IMR-90 (cell line): ENCODE measurements around the gene NEDD1. TPM values are rescaled to one million over a fixed set of nuclear protein-coding genes. Genes with fewer than 3 reads are reported as not detected.

Experiments used
- ATAC-seq: fragments of 200-7000 bp; cut with Tn5 transposase; 2 replicates; pipeline ENCODE4 v1.9.1; 2020; ENCODE audit warnings: low read depth, mild to moderate bottlenecking, moderate library complexity
- BruUV-seq: library from RNA; stranded (reverse); fragments of 400-500 nt; replicated peaks from 2 replicates; lab custom pipeline; 2021; lab: Mats Ljungman, UMichigan
- CTCF ChIA-PET: fragments of 300-600 bp; formaldehyde crosslinking; extraction: SDS; loops from one replicate; lab custom pipeline; 2021; ENCODE audit warnings: antibody characterized with exemption; lab: Yijun Ruan, JAX
- POLR2A ChIA-PET: fragments of 300-600 bp; sonication (Branson Sonifier 250); formaldehyde crosslinking; loops from one replicate; lab custom pipeline; 2022; ENCODE audit warnings: antibody characterized with exemption; ENCODE audit not compliant: unreplicated experiment; lab: Charles Lee
- DNase-seq: peaks from one replicate; pipeline ENCODE4 v3.0.0; 2013
- H2AFZ ChIP-seq: replicated peaks from 2 replicates; pipeline ENCODE3; 2013; ENCODE audit warnings: low read length, mild to moderate bottlenecking; ENCODE audit not compliant: poor library complexity
- H2AK5ac ChIP-seq: 2 replicates; pipeline ENCODE4 v1.6.1; 2013; ENCODE audit warnings: low read depth, low read length, inconsistent platforms
- H2AK9ac ChIP-seq: replicated peaks from 2 replicates; pipeline ENCODE3; 2013; ENCODE audit warnings: mild to moderate bottlenecking, low read depth, low read length, moderate library complexity; ENCODE audit not compliant: poor library complexity
- H2BK120ac ChIP-seq: 2 replicates; pipeline ENCODE4 v1.6.1; 2013; ENCODE audit warnings: low read depth, low read length, inconsistent platforms
- H2BK15ac ChIP-seq: 3 replicates; pipeline ENCODE4 v1.6.1; 2013; ENCODE audit warnings: low read depth, low read length, inconsistent platforms
- H2BK20ac ChIP-seq: 2 replicates; pipeline ENCODE4 v1.6.1; 2013; ENCODE audit warnings: low read depth, mild to moderate bottlenecking, inconsistent platforms, low read length, moderate library complexity
- H2BK5ac ChIP-seq: 2 replicates; pipeline ENCODE4 v1.6.1; 2013; ENCODE audit warnings: mild to moderate bottlenecking, low read depth, low read length, inconsistent platforms; ENCODE audit not compliant: poor library complexity, severe bottlenecking
- H3K14ac ChIP-seq: replicated peaks from 2 replicates; pipeline ENCODE4 v1.6.1; 2013; ENCODE audit warnings: low read depth, low read length, inconsistent platforms
- H3K18ac ChIP-seq: 2 replicates; pipeline ENCODE4 v1.6.1; 2013; ENCODE audit warnings: low read depth, low read length, control low read depth
- H3K23ac ChIP-seq: 2 replicates; pipeline ENCODE4 v1.6.1; 2013; ENCODE audit warnings: low read depth, low read length, inconsistent platforms
- H3K27ac ChIP-seq: 2 replicates; pipeline ENCODE4 v1.5.1; 2013; ENCODE audit warnings: mild to moderate bottlenecking, control low read depth, low read length; ENCODE audit not compliant: insufficient read depth
- H3K27me3 ChIP-seq: 2 replicates; pipeline ENCODE4 v1.6.1; 2013; ENCODE audit warnings: low read length; ENCODE audit not compliant: control insufficient read depth, insufficient read depth
- H3K36me3 ChIP-seq: 2 replicates; pipeline ENCODE4 v1.6.1; 2013; ENCODE audit warnings: low read length, mixed read lengths; ENCODE audit not compliant: control insufficient read depth, insufficient read depth
- H3K4ac ChIP-seq: 2 replicates; pipeline ENCODE4 v1.6.1; 2013; ENCODE audit warnings: low read depth, low read length, inconsistent platforms
- H3K4me1 ChIP-seq: 2 replicates; pipeline ENCODE4 v1.6.1; 2013; ENCODE audit warnings: low read length, mixed read lengths; ENCODE audit not compliant: control insufficient read depth, insufficient read depth
- H3K4me2 ChIP-seq: 2 replicates; pipeline ENCODE4 v1.6.1; 2013; ENCODE audit warnings: low read depth, mild to moderate bottlenecking, control low read depth, low read length, moderate library complexity
- H3K4me3 ChIP-seq: 2 replicates; pipeline ENCODE4 v1.5.1; 2013; ENCODE audit warnings: low read depth, mild to moderate bottlenecking, control low read depth, low read length, moderate library complexity; ENCODE audit not compliant: insufficient read depth
- H3K56ac ChIP-seq: 2 replicates; pipeline ENCODE4 v1.6.1; 2013; ENCODE audit warnings: low read length, inconsistent platforms; ENCODE audit not compliant: insufficient read depth; ENCODE audit errors: extremely low read depth
- H3K79me1 ChIP-seq, 2 experiments: 2 replicates each; pipeline ENCODE4 v1.6.1; 2013; ENCODE audit warnings: low read length in 2 of 2, inconsistent platforms in 1 of 2, low read depth in 1 of 2
- H3K9ac ChIP-seq: 2 replicates; pipeline ENCODE4 v1.6.1; 2013; ENCODE audit warnings: low read depth, low read length, control low read depth
- H3K9me1 ChIP-seq: 2 replicates; pipeline ENCODE4 v1.6.1; 2013; ENCODE audit warnings: low read length, inconsistent platforms; ENCODE audit not compliant: insufficient read depth
- H3K9me3 ChIP-seq: 2 replicates; pipeline ENCODE4 v1.6.1; 2013; ENCODE audit warnings: low read length; ENCODE audit not compliant: control insufficient read depth, insufficient read depth
- H4K20me1 ChIP-seq: 2 replicates; pipeline ENCODE4 v1.6.1; 2013; ENCODE audit warnings: low read length, inconsistent platforms; ENCODE audit not compliant: insufficient read depth
- H4K5ac ChIP-seq: 2 replicates; pipeline ENCODE4 v1.6.1; 2013; ENCODE audit warnings: mild to moderate bottlenecking, low read depth, low read length, control low read depth
- H4K8ac ChIP-seq, 2 experiments: 2 replicates each; pipeline ENCODE4 v1.6.1; 2013; ENCODE audit warnings: low read depth in 2 of 2, low read length in 2 of 2, control low read depth in 1 of 2, inconsistent platforms in 1 of 2
- H4K91ac ChIP-seq: 2 replicates; pipeline ENCODE4 v1.6.1; 2013; ENCODE audit warnings: low read depth, low read length, inconsistent platforms; ENCODE audit not compliant: insufficient read depth
- BHLHE40 ChIP-seq: fragments of 150-350 bp; IDR thresholded peaks from 2 replicates; pipeline ENCODE4 v1.6.1; 2016; ENCODE audit warnings: mild to moderate bottlenecking, low read depth, low read length
- CEBPB ChIP-seq: IDR thresholded peaks from 2 replicates; pipeline ENCODE4 v1.6.1; 2012; ENCODE audit warnings: low read depth, low read length, improper control_type of control experiment
- CHD1 ChIP-seq: IDR thresholded peaks from 2 replicates; pipeline ENCODE4 v1.6.1; 2012; ENCODE audit warnings: low read depth, low read length, improper control_type of control experiment
- CTCF ChIP-seq: conservative IDR thresholded peaks from 2 replicates; pipeline ENCODE4 v1.5.1; 2012; ENCODE audit warnings: mild to moderate bottlenecking, low read depth, low read length, improper control_type of control experiment
- ELK1 ChIP-seq: fragments of 150-350 bp; IDR thresholded peaks from 2 replicates; pipeline ENCODE4 v1.6.1; 2016; ENCODE audit warnings: low read depth, mild to moderate bottlenecking, low read length, moderate library complexity, borderline replicate concordance
- FOS ChIP-seq: fragments of 150-350 bp; IDR thresholded peaks from 2 replicates; pipeline ENCODE4 v1.6.1; 2016; ENCODE audit warnings: low read depth, low read length
- MAFK ChIP-seq: IDR thresholded peaks from 2 replicates; pipeline ENCODE4 v1.6.1; 2012; ENCODE audit warnings: low read depth, low read length, improper control_type of control experiment
- MAZ ChIP-seq: IDR thresholded peaks from 2 replicates; pipeline ENCODE4 v1.6.1; 2012; ENCODE audit warnings: low read depth, mild to moderate bottlenecking, low read length, improper control_type of control experiment, moderate library complexity, borderline replicate concordance
- MXI1 ChIP-seq: IDR thresholded peaks from 2 replicates; pipeline ENCODE4 v1.6.1; 2012; ENCODE audit warnings: low read depth, mild to moderate bottlenecking, low read length, moderate library complexity, borderline replicate concordance
- NFE2L2 ChIP-seq: fragments of 150-350 bp; IDR thresholded peaks from 2 replicates; pipeline ENCODE4 v1.6.1; 2016; ENCODE audit warnings: low read depth, mild to moderate bottlenecking, low read length
- POLR2A ChIP-seq: IDR thresholded peaks from 2 replicates; pipeline ENCODE4 v1.6.1; 2012; ENCODE audit warnings: mild to moderate bottlenecking, low read depth, low read length
- RAD21 ChIP-seq: IDR thresholded peaks from 2 replicates; pipeline ENCODE4 v1.6.1; 2012; ENCODE audit warnings: low read length, improper control_type of control experiment
- RFX5 ChIP-seq: IDR thresholded peaks from 2 replicates; pipeline ENCODE4 v1.8.0; 2012; ENCODE audit warnings: low read depth, mild to moderate bottlenecking, low read length, moderate library complexity
- SMC3 ChIP-seq: fragments of 150-350 bp; IDR thresholded peaks from 2 replicates; pipeline ENCODE4 v1.6.1; 2016; ENCODE audit warnings: low read depth, mild to moderate bottlenecking, antibody characterized with exemption, low read length, moderate library complexity
- USF2 ChIP-seq: fragments of 150-350 bp; IDR thresholded peaks from 2 replicates; pipeline ENCODE4 v1.6.1; 2017; ENCODE audit warnings: mild to moderate bottlenecking, antibody characterized with exemption, low read length, low read depth
- WGBS, 2 experiments: methylation state at CpG; one replicate each; pipeline versions ENCODE4 v1.1.5 to v1.1.7; 2013; ENCODE audit warnings: missing lambda C conversion rate in 2 of 2; ENCODE audit not compliant: insufficient read length in 1 of 2; ENCODE audit errors: extremely low coverage in 2 of 2; 5-methylcytosine and 5-hydroxymethylcytosine counted together
- dilution Hi-C: fragments of 300-500 bp; cut with HindIII; formaldehyde crosslinking; loops from one replicate; pipeline ENCODE4 v1.14.3; 2018; ENCODE audit warnings: low sequenced_read_pairs; ENCODE audit not compliant: unreplicated experiment
- in situ Hi-C: fragments of 300-500 bp; cut with MboI; formaldehyde crosslinking; loops from 3 replicates; pipeline ENCODE4 v1.14.3; 2019; ENCODE audit warnings: low sequenced_read_pairs, inconsistent platforms, mixed read lengths
- intact Hi-C: fragments of 100-400 bp; cut with micrococcal nuclease; formaldehyde crosslinking; loops from 2 replicates; pipeline ENCODE4 v1.10.0; 2022
- polyA plus RNA-seq, 3 experiments: library from polyadenylated mRNA; depleted of rRNA; stranded (reverse); fragments of >200 nt; gene quantifications; 2 replicates each; pipeline ENCODE4 v1.2.3, GENCODE V29; 2012; ENCODE audit warnings: low replicate concordance in 1 of 3
- total RNA-seq: library from RNA; depleted of rRNA; stranded (reverse); fragments of >200 nt; gene quantifications from 2 replicates; pipeline ENCODE4 v1.2.3, GENCODE V29; 2012

Gene NEDD1
- total and polyA plus RNA-seq, 2 of the 4 experiments (the other 2 are of a cell fraction), result 10.0 to 48.0 TPM

GRCh38 chr12:96919510-96920210, 12.6 kb downstream of the NEDD1 start:
- WGBS, 2 experiments, result no CpG with 5 or more reads among the region's 2 CpGs
- no peaks in the 10 kb centered on the region for H4K20me1 ChIP-seq
- BruUV-seq, result no TSS peak
- H3K18ac ChIP-seq, result no peak overlapping the region
- DNase-seq (no peak), ATAC-seq (no peak)
- no peak overlapping the region for H2AFZ ChIP-seq
- no peak overlapping the region for H4K91ac ChIP-seq
- in situ Hi-C loops (no loop called here), dilution Hi-C loops (no loop called here), intact Hi-C loops (no loop called here)
- no peak overlapping the region for H3K4me2 ChIP-seq
- H2BK15ac ChIP-seq, result no peak overlapping the region
- H4K5ac ChIP-seq, result no peak overlapping the region
- no peaks in the 10 kb centered on the region for H3K36me3 ChIP-seq
- no peak overlapping the region for H3K56ac ChIP-seq
- H4K8ac ChIP-seq, result no peak overlapping the region
- no peak overlapping the region for H3K4me3 ChIP-seq
- H3K27ac ChIP-seq, result no peak overlapping the region
- H2BK120ac ChIP-seq, result no peak overlapping the region
- no peak overlapping the region for H2BK20ac ChIP-seq
- no peak overlapping the region for H3K14ac ChIP-seq
- CTCF ChIA-PET, result no interaction called here
- H3K4ac ChIP-seq, result no peak overlapping the region
- TF ChIP-seq BHLHE40 (no peak), USF2 (no peak), ELK1 (no peak), CHD1 (no peak), RAD21 (no peak), RFX5 (no peak), CTCF (no peak), MAFK (no peak), POLR2A (no peak), NFE2L2 (no peak), MXI1 (no peak), CEBPB (no peak), FOS (no peak), SMC3 (no peak), MAZ (no peak)
- no peak overlapping the region for H2AK9ac ChIP-seq
- no peak overlapping the region for H3K9ac ChIP-seq
- no peaks in the 10 kb centered on the region for H3K4me1 ChIP-seq
- H2AK5ac ChIP-seq, result no peak overlapping the region
- H3K23ac ChIP-seq, result no peak overlapping the region
- no peaks in the 10 kb centered on the region for H3K9me1 ChIP-seq
- no peaks in the 10 kb centered on the region for H3K27me3 ChIP-seq
- H3K9me3 ChIP-seq, result no peaks in the 10 kb centered on the region
- H3K79me1 ChIP-seq, result peaks cover 12 to 21% of the 10 kb centered on the region in 2 experiments
- H2BK5ac ChIP-seq, result no peak overlapping the region
- POLR2A ChIA-PET, result no interaction called here
